HEK293 (cell line): ENCODE measurements around the gene SLC35G3.
"Not testable (repeated sequence)": the region's sequence is repeated elsewhere in the genome, so short reads cannot be mapped to it uniquely, and the experiment has no call there.

Source experiments
- EGR2 ChIP-seq: fragments of 450-650 bp; formaldehyde crosslinking; IDR thresholded peaks from 2 replicates; pipeline ENCODE4 v1.5.1; 2016; ENCODE audit warnings: low read depth, missing biosample characterization, missing genetic modification characterization
- KLF1 ChIP-seq: fragments of 450-650 bp; formaldehyde crosslinking; IDR thresholded peaks from 2 replicates; pipeline ENCODE4 v1.5.1; 2016; ENCODE audit warnings: missing biosample characterization, missing genetic modification characterization
- KLF8 ChIP-seq: fragments of 450-650 bp; formaldehyde crosslinking; IDR thresholded peaks from 2 replicates; pipeline ENCODE4 v1.5.1; 2016; ENCODE audit warnings: missing biosample characterization, missing genetic modification characterization
- SP3 ChIP-seq: fragments of 450-650 bp; formaldehyde crosslinking; IDR thresholded peaks from 2 replicates; pipeline ENCODE4 v1.5.1; 2016; ENCODE audit warnings: missing biosample characterization, missing genetic modification characterization
- TCF7L2 ChIP-seq: IDR thresholded peaks from 2 replicates; pipeline ENCODE4 v1.6.1; 2011; ENCODE audit warnings: low read depth, mild to moderate bottlenecking, inconsistent platforms, low read length, moderate library complexity, borderline replicate concordance
- ZNF274 ChIP-seq, 2 experiments: fragments of 200-500 bp in 1 of 2; fragments of 450-650 bp in 1 of 2; sonication (Bioruptor generic) in 1 of 2; formaldehyde crosslinking in 1 of 2; IDR thresholded peaks; 2 replicates each; pipeline versions ENCODE4 v1.5.1 to v1.6.1; 2014 to 2016; ENCODE audit warnings: borderline replicate concordance in 1 of 2, inconsistent platforms in 1 of 2, low read length in 1 of 2, missing biosample characterization in 1 of 2, missing genetic modification characterization in 1 of 2
- ZNF324 ChIP-seq: fragments of 450-650 bp; formaldehyde crosslinking; IDR thresholded peaks from 2 replicates; pipeline ENCODE4 v1.5.1; 2016; ENCODE audit warnings: missing biosample characterization, missing genetic modification characterization
- ZNF626 ChIP-seq: fragments of 450-650 bp; sonication (Bioruptor Pico); formaldehyde crosslinking; IDR thresholded peaks from 2 replicates; pipeline ENCODE4 v1.5.1; 2018; ENCODE audit warnings: missing biosample characterization, missing genetic modification characterization, inconsistent platforms
- ZNF707 ChIP-seq: fragments of 450-650 bp; formaldehyde crosslinking; IDR thresholded peaks from 2 replicates; pipeline ENCODE4 v1.5.1; 2016; ENCODE audit warnings: missing biosample characterization, missing genetic modification characterization
- TF ChIP-seq, protein P1 (sequence below): sonication (generic); formaldehyde crosslinking; IDR thresholded peaks from 2 replicates; pipeline ENCODE4 v1.8.1; 2022; ENCODE audit warnings: mild to moderate bottlenecking, moderate library complexity, missing genetic modification reagents
- TF ChIP-seq, protein P2 (sequence below): fragments of 450-650 bp; formaldehyde crosslinking; IDR thresholded peaks from 2 replicates; pipeline ENCODE4 v1.5.1; 2016; ENCODE audit warnings: missing biosample characterization, missing genetic modification characterization

DNA sequence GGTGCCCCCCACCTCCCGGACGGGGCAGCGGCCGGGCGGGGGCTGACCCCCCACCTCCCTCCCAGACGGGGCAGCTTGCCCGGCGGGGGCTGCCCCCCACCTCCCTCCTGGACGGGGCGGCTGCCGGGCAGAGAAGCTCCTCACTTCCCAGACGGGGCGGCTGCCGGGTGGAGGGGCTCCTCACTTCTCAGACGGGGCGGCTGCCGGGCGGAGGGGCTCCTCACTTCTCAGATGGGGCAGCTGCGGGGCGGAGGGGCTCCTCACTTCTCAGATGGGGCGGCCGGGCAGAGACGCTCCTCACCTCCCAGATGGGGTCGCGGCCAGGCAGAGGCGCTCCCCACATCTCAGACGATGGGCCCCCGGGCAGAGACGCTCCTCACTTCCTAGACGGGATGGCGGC, 869 bp upstream of the SLC35G3 start:
- not testable (repeated sequence) for TF ChIP-seq ZNF324 (tag by site-specific recombination); KLF1 (tag by site-specific recombination); KLF8 (tag by site-specific recombination); EGR2; TCF7L2; ZNF274 (IDR thresholded peaks at IDR 0.05; ENCODE audit: low read length); ZNF274 (tag by site-specific recombination; IDR thresholded peaks at IDR 0.05; ENCODE audit: borderline replicate concordance); ZNF707 (tag by site-specific recombination); SP3; ZNF626 (tag by site-specific recombination)
- TF ChIP-seq, protein P1, sequence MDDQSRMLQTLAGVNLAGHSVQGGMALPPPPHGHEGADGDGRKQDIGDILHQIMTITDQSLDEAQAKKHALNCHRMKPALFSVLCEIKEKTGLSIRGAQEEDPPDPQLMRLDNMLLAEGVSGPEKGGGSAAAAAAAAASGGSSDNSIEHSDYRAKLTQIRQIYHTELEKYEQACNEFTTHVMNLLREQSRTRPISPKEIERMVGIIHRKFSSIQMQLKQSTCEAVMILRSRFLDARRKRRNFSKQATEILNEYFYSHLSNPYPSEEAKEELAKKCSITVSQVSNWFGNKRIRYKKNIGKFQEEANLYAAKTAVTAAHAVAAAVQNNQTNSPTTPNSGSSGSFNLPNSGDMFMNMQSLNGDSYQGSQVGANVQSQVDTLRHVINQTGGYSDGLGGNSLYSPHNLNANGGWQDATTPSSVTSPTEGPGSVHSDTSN (CRISPR knock-in tag): not testable (repeated sequence)
- TF ChIP-seq, protein P2, sequence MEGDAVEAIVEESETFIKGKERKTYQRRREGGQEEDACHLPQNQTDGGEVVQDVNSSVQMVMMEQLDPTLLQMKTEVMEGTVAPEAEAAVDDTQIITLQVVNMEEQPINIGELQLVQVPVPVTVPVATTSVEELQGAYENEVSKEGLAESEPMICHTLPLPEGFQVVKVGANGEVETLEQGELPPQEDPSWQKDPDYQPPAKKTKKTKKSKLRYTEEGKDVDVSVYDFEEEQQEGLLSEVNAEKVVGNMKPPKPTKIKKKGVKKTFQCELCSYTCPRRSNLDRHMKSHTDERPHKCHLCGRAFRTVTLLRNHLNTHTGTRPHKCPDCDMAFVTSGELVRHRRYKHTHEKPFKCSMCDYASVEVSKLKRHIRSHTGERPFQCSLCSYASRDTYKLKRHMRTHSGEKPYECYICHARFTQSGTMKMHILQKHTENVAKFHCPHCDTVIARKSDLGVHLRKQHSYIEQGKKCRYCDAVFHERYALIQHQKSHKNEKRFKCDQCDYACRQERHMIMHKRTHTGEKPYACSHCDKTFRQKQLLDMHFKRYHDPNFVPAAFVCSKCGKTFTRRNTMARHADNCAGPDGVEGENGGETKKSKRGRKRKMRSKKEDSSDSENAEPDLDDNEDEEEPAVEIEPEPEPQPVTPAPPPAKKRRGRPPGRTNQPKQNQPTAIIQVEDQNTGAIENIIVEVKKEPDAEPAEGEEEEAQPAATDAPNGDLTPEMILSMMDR: not testable (repeated sequence)
